SK-N-SH (cell line): ENCODE data around the gene NKX2-2. TPM values are rescaled to one million over a fixed set of nuclear protein-coding genes. Genes with fewer than 3 reads are reported as not detected.

Experiments used
- CTCF ChIA-PET: fragments of 300-600, 350-600 bp; formaldehyde crosslinking; extraction: SDS; loops from one replicate; lab custom pipeline; 2021; lab: Yijun Ruan, JAX
- POLR2A ChIA-PET: fragments of 350-600 bp; sonication (Branson Sonifier 250); formaldehyde crosslinking; extraction: SDS; loops from one replicate; lab custom pipeline; 2020; ENCODE audit warnings: antibody characterized with exemption, inconsistent platforms; lab: Yijun Ruan, JAX
- DNase-seq: peaks from one replicate; pipeline ENCODE4 v3.0.0; 2012
- H2AFZ ChIP-seq: fragments of 200-600 bp; sonication (generic); 2 replicates; pipeline ENCODE4 v1.8.1; 2016; ENCODE audit warnings: antibody characterized with exemption, mild to moderate bottlenecking, low read depth
- H3F3A ChIP-seq: fragments of 200-600 bp; sonication (generic); replicated peaks from 2 replicates; pipeline ENCODE3; 2016; ENCODE audit warnings: antibody characterized with exemption, mild to moderate bottlenecking; ENCODE audit not compliant: insufficient read depth
- H3K27ac ChIP-seq, 2 experiments: fragments of 200-500 bp in 1 of 2; fragments of 200-600 bp in 1 of 2; sonication (Bioruptor generic) in 1 of 2; sonication (generic), shearing (Covaris generic) in 1 of 2; 2 replicates each; pipeline versions ENCODE4 v1.5.1 to v1.6.1; 2014 to 2016; ENCODE audit warnings: low read depth in 2 of 2, inconsistent platforms in 1 of 2, low read length in 1 of 2, mild to moderate bottlenecking in 1 of 2, mixed read lengths in 1 of 2
- H3K27me3 ChIP-seq: fragments of 200-600 bp; sonication (generic), shearing (Covaris generic); 2 replicates; pipeline ENCODE4 v1.6.1; 2016; ENCODE audit warnings: mixed run types; ENCODE audit not compliant: insufficient read depth
- H3K36me3 ChIP-seq, 2 experiments: fragments of 200-500 bp in 1 of 2; fragments of 200-600 bp in 1 of 2; sonication (Bioruptor generic) in 1 of 2; sonication (generic) in 1 of 2; replicated peaks in 1 of 2; 2 replicates each; pipeline versions ENCODE3 to v1.5.1; 2014 to 2016; ENCODE audit warnings: low read length in 1 of 2, mild to moderate bottlenecking in 1 of 2; ENCODE audit not compliant: insufficient read depth in 2 of 2, control insufficient read depth in 1 of 2
- H3K4me1 ChIP-seq, 2 experiments: fragments of 200-500 bp in 1 of 2; fragments of 200-600 bp in 1 of 2; sonication (Bioruptor generic) in 1 of 2; sonication (generic), shearing (Covaris generic) in 1 of 2; 2 replicates each; pipeline versions ENCODE4 v1.5.1 to v1.6.1; 2014 to 2016; ENCODE audit warnings: low read depth in 1 of 2, low read length in 1 of 2, mixed run types in 1 of 2; ENCODE audit not compliant: insufficient read depth in 2 of 2, control insufficient read depth in 1 of 2
- H3K4me2 ChIP-seq: fragments of 200-600 bp; sonication (generic), shearing (Covaris generic); 2 replicates; pipeline ENCODE4 v1.6.1; 2017; ENCODE audit warnings: mixed run types
- H3K4me3 ChIP-seq, 2 experiments: fragments of 200-500 bp in 1 of 2; fragments of 200-600 bp in 1 of 2; sonication (Bioruptor generic) in 1 of 2; sonication (generic), shearing (Covaris generic) in 1 of 2; 2 replicates each; pipeline versions ENCODE4 v1.5.1 to v1.8.1; 2014 to 2016; ENCODE audit warnings: low read depth in 2 of 2, inconsistent platforms in 1 of 2, low read length in 1 of 2, mild to moderate bottlenecking in 1 of 2, mixed read lengths in 1 of 2, moderate library complexity in 1 of 2
- H3K79me2 ChIP-seq: fragments of 200-600 bp; sonication (generic); 2 replicates; pipeline ENCODE4 v1.8.1; 2017; ENCODE audit warnings: mild to moderate bottlenecking; ENCODE audit not compliant: insufficient read depth
- H3K9ac ChIP-seq: fragments of 200-600 bp; sonication (generic); 2 replicates; pipeline ENCODE4 v1.6.1; 2017; ENCODE audit warnings: mixed run types
- H3K9me2 ChIP-seq: fragments of 200-600 bp; sonication (generic); 2 replicates; pipeline ENCODE4 v1.6.1; 2017; ENCODE audit warnings: mixed run types
- H3K9me3 ChIP-seq: fragments of 200-600 bp; sonication (generic); 2 replicates; pipeline ENCODE4 v1.6.1; 2017; ENCODE audit warnings: mixed run types, mild to moderate bottlenecking, moderate library complexity
- H4K20me1 ChIP-seq: fragments of 200-600 bp; sonication (generic); 2 replicates; pipeline ENCODE4 v1.6.1; 2017; ENCODE audit warnings: mild to moderate bottlenecking, mixed run types; ENCODE audit not compliant: insufficient read depth
- CHD2 ChIP-seq: fragments of 150-350 bp; IDR thresholded peaks from 2 replicates; pipeline ENCODE4 v1.6.1; 2018; ENCODE audit warnings: low read length; ENCODE audit not compliant: partially characterized antibody
- ELF1 ChIP-seq: IDR thresholded peaks from 2 replicates; pipeline ENCODE4 v1.4.0; 2012
- FOXJ3 ChIP-seq: sonication (generic); formaldehyde crosslinking; IDR thresholded peaks from 2 replicates; pipeline ENCODE4 v1.5.1; 2020; ENCODE audit warnings: mild to moderate bottlenecking, missing genetic modification reagents
- FOXM1 ChIP-seq: IDR thresholded peaks from 2 replicates; pipeline ENCODE4 v1.4.0; 2012; ENCODE audit warnings: low read depth, mild to moderate bottlenecking
- NRF1 ChIP-seq: IDR thresholded peaks from 2 replicates; pipeline ENCODE4 v1.6.1; 2012; ENCODE audit warnings: low read depth, mild to moderate bottlenecking, low read length
- POLR2AphosphoS5 ChIP-seq: IDR thresholded peaks from 2 replicates; pipeline ENCODE4 v1.6.1; 2012; ENCODE audit warnings: low read depth, low read length
- RAD21 ChIP-seq: IDR thresholded peaks from 2 replicates; pipeline ENCODE4 v1.6.1; 2012; ENCODE audit warnings: mild to moderate bottlenecking, low read length
- RFX5 ChIP-seq: IDR thresholded peaks from 2 replicates; pipeline ENCODE4 v1.6.1; 2012; ENCODE audit warnings: mild to moderate bottlenecking, improper control_type of control experiment, low read length
- TAF1 ChIP-seq: IDR thresholded peaks from 2 replicates; pipeline ENCODE4 v1.6.1; 2012; ENCODE audit warnings: low read depth, mild to moderate bottlenecking, low read length, moderate library complexity, borderline replicate concordance
- TCF12 ChIP-seq: IDR thresholded peaks from 2 replicates; pipeline ENCODE4 v1.4.0; 2012
- WGBS: methylation state at CpG from one replicate; pipeline ENCODE4 v1.1.6; 2017; ENCODE audit warnings: low lambda C conversion rate; 5-methylcytosine and 5-hydroxymethylcytosine counted together
- polyA plus RNA-seq, 3 experiments: library from polyadenylated mRNA; depleted of rRNA; stranded (reverse); fragments of >200 nt; gene quantifications; 2 replicates each; pipeline ENCODE4 v1.2.3, GENCODE V29; 2012
- TF ChIP-seq, protein P1 (sequence below): IDR thresholded peaks from 2 replicates; pipeline ENCODE4; 2012
- TF ChIP-seq, protein P2 (sequence below): IDR thresholded peaks from 2 replicates; pipeline ENCODE4 v1.6.1; 2012; ENCODE audit warnings: mild to moderate bottlenecking, low read depth, low read length, moderate library complexity
- TF ChIP-seq, protein P3 (sequence below): IDR thresholded peaks from 2 replicates; pipeline ENCODE4 v1.4.0; 2012; ENCODE audit warnings: low read depth, borderline replicate concordance

The NKX2-2 gene
- polyA plus RNA-seq, 1 of the 3 experiments (the other 2 are of a cell fraction), result not detected

DNA sequence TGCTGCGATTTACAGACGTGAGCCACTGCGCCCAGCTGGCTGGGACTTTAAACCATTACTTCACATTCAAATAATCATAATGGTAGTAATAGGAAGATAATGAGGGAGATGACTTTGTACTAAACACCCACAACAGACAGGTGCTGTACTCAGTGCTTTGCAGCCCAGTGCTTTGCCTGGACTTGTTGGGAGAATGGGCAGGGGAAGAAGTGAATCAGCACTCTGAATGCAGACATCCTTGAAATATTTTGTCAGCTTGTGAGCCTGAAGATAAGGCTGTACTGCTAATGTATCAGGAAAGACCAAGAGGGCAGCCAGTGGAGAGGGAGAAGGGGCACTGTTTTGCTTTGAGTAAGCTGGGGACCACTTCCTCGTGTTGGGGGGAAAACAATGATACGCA, 17.4 kb downstream of the NKX2-2 start:
- CTCF ChIA-PET, result interaction anchor here (0.6 to 15.0 kb wide), 4 partner anchors 9 to 1780 kb away, joined by 3 to 336 read pairs (median 8); no protein-coding TSS in a partner anchor
- no peaks in the 10 kb centered on the region for H3K9me2 ChIP-seq
- H2AFZ ChIP-seq, result no peak overlapping the region
- H3K4me3 ChIP-seq, result no peak overlapping the region
- WGBS, result 17% methylated on average over 5 of the region's 5 CpGs
- H3K4me2 ChIP-seq, result no peak overlapping the region
- POLR2A ChIA-PET, result interaction anchor here (1.4 kb wide), 1 partner anchor 12 kb away, joined by 3 read pairs; no protein-coding TSS in a partner anchor
- H4K20me1 ChIP-seq, result no peaks in the 10 kb centered on the region
- TF ChIP-seq, protein P1, sequence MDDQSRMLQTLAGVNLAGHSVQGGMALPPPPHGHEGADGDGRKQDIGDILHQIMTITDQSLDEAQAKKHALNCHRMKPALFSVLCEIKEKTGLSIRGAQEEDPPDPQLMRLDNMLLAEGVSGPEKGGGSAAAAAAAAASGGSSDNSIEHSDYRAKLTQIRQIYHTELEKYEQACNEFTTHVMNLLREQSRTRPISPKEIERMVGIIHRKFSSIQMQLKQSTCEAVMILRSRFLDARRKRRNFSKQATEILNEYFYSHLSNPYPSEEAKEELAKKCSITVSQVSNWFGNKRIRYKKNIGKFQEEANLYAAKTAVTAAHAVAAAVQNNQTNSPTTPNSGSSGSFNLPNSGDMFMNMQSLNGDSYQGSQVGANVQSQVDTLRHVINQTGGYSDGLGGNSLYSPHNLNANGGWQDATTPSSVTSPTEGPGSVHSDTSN, result no peak
- TF ChIP-seq, protein P2, sequence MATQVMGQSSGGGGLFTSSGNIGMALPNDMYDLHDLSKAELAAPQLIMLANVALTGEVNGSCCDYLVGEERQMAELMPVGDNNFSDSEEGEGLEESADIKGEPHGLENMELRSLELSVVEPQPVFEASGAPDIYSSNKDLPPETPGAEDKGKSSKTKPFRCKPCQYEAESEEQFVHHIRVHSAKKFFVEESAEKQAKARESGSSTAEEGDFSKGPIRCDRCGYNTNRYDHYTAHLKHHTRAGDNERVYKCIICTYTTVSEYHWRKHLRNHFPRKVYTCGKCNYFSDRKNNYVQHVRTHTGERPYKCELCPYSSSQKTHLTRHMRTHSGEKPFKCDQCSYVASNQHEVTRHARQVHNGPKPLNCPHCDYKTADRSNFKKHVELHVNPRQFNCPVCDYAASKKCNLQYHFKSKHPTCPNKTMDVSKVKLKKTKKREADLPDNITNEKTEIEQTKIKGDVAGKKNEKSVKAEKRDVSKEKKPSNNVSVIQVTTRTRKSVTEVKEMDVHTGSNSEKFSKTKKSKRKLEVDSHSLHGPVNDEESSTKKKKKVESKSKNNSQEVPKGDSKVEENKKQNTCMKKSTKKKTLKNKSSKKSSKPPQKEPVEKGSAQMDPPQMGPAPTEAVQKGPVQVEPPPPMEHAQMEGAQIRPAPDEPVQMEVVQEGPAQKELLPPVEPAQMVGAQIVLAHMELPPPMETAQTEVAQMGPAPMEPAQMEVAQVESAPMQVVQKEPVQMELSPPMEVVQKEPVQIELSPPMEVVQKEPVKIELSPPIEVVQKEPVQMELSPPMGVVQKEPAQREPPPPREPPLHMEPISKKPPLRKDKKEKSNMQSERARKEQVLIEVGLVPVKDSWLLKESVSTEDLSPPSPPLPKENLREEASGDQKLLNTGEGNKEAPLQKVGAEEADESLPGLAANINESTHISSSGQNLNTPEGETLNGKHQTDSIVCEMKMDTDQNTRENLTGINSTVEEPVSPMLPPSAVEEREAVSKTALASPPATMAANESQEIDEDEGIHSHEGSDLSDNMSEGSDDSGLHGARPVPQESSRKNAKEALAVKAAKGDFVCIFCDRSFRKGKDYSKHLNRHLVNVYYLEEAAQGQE, result no peak
- TF ChIP-seq POLR2AphosphoS5 (no peak), RAD21 (no peak), TAF1 (no peak), ELF1 (no peak), FOXJ3 (CRISPR knock-in tag) (no peak), FOXM1 (no peak), CHD2 (no peak), RFX5 (no peak), NRF1 (no peak)
- TF ChIP-seq, protein P3, sequence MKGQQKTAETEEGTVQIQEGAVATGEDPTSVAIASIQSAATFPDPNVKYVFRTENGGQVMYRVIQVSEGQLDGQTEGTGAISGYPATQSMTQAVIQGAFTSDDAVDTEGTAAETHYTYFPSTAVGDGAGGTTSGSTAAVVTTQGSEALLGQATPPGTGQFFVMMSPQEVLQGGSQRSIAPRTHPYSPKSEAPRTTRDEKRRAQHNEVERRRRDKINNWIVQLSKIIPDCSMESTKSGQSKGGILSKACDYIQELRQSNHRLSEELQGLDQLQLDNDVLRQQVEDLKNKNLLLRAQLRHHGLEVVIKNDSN, result no peak
- no peaks in the 10 kb centered on the region for H3K79me2 ChIP-seq
- no peaks in the 10 kb centered on the region for H3K36me3 ChIP-seq
- no peaks in the 10 kb centered on the region for H3K9me3 ChIP-seq
- DNase-seq, result no peak
- no peaks in the 10 kb centered on the region for H3F3A ChIP-seq
- H3K27ac ChIP-seq, result no peak overlapping the region
- no peaks in the 10 kb centered on the region for H3K4me1 ChIP-seq
- H3K27me3 ChIP-seq, result peaks cover 60% of the 10 kb centered on the region; the same call in 1 of the 2 replicates
- no peak overlapping the region for H3K9ac ChIP-seq

DNA sequence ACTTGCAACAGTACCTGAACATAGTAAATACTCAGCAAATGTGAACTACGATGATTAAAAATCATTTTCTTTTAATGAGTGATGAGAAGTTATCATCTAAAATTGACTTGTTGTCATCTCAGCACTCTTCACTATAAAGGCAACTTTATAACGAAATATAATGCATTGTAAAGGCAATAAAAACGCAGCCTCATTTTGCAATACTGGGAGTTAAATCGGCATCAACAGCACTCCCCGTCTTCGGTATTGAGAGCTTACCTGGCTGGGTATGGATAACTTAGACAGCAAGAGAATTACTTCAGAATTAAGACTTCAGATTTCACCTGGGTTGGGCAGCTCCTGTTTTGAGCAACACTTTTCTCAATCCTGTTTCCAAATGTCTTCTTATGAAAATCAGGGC, 20.8 kb downstream of the NKX2-2 start:
- no peaks in the 10 kb centered on the region for H4K20me1 ChIP-seq
- whole genome bisulfite sequencing, result 2% methylated on average over 6 of the region's 6 CpGs
- TF ChIP-seq FOXJ3 (CRISPR knock-in tag) (no peak), TCF12 (no peak), RFX5 (no peak), TAF1 (no peak), RAD21 (no peak), ELF1 (no peak)
- POLR2A ChIA-PET, result no interaction called here
- no peaks in the 10 kb centered on the region for H3K79me2 ChIP-seq
- H3K4me1 ChIP-seq, result no peaks in the 10 kb centered on the region
- no peak for DNase-seq
- no peaks in the 10 kb centered on the region for H3K9me2 ChIP-seq
- no peak overlapping the region for H3K4me2 ChIP-seq
- H3K9ac ChIP-seq, result no peak overlapping the region
- H3K36me3 ChIP-seq, result no peaks in the 10 kb centered on the region
- CTCF ChIA-PET, result interaction anchor here (1.2 to 15.0 kb wide), 3 partner anchors 13 to 257 kb away, joined by 3 to 336 read pairs (median 36); no protein-coding TSS in a partner anchor
- H3F3A ChIP-seq, result no peaks in the 10 kb centered on the region
- no peak overlapping the region for H2AFZ ChIP-seq
- H3K4me3 ChIP-seq, result no peak overlapping the region
- no peak overlapping the region for H3K27ac ChIP-seq
- H3K27me3 ChIP-seq, result peaks cover 61% of the 10 kb centered on the region
- no peaks in the 10 kb centered on the region for H3K9me3 ChIP-seq
